ENCODE results near the gene TUSC2. TPM values are rescaled to one million over a fixed set of nuclear protein-coding genes. Genes with fewer than 3 reads are reported as not detected.

The TUSC2 gene
- total and polyA plus RNA-seq, 2 of the 13 experiments (the other 11 are each of a cell fraction or from before 2014, with no cell fraction given): 36.7 to 39.1 TPM

- TF ChIP-seq SAFB2 (CRISPR knock-in tag; IDR thresholded peaks at IDR 0.05; ENCODE audit: borderline replicate concordance, low read depth) (peak; percentile 85; the same call in 1 of the 2 replicates), ZNF670 (CRISPR knock-in tag; IDR thresholded peaks at IDR 0.05; ENCODE audit: borderline replicate concordance) (peak; percentile 78; the same call in 1 of the 2 replicates), ATF4 (CRISPR knock-in tag; IDR thresholded peaks at IDR 0.05) (no peak), ZNF280D (CRISPR knock-in tag; IDR thresholded peaks at IDR 0.05) (no peak), EP300 (IDR thresholded peaks at IDR 0.05; ENCODE audit: low read depth in 2 of 2, low read length in 2 of 2) (peak in 1 of 2 experiments; percentile 46; a peak in 1 of 4 replicates), EP300 (CRISPR knock-in tag; IDR thresholded peaks at IDR 0.05; ENCODE audit: borderline replicate concordance) (no peak), DR1 (CRISPR knock-in tag; IDR thresholded peaks at IDR 0.05) (peak; percentile 82), ESRRA (CRISPR knock-in tag; IDR thresholded peaks at IDR 0.05; ENCODE audit: low read depth) (no peak), SNAPC2 (CRISPR knock-in tag; IDR thresholded peaks at IDR 0.05) (no peak), SRSF9 (IDR thresholded peaks at IDR 0.05; ENCODE audit: borderline replicate concordance, insufficient read depth, low read depth, low read length, poor library complexity, severe bottlenecking) (no peak), ZNF883 (CRISPR knock-in tag; IDR thresholded peaks at IDR 0.05; ENCODE audit: not compliant biosample characterization) (peak; percentile 45), ZBTB8A (CRISPR knock-in tag; IDR thresholded peaks at IDR 0.05; ENCODE audit: borderline replicate concordance, low read depth) (peak; percentile 27; the same call in 1 of the 2 replicates), ZNF800 (CRISPR knock-in tag; IDR thresholded peaks at IDR 0.05) (0 out of 2 replicates have a peak, but pooled peaks have one; percentile 63), DZIP1 (CRISPR knock-in tag; IDR thresholded peaks at IDR 0.05) (0 out of 2 replicates have a peak, but pooled peaks have one; percentile 35), HMG20A (CRISPR knock-in tag; IDR thresholded peaks at IDR 0.05; ENCODE audit: borderline replicate concordance) (no peak), ZNF879 (CRISPR knock-in tag; IDR thresholded peaks at IDR 0.05) (no peak), ZNF337 (CRISPR knock-in tag; IDR thresholded peaks at IDR 0.05; ENCODE audit: borderline replicate concordance, low read depth) (no peak), ETV6 (CRISPR knock-in tag; conservative IDR thresholded peaks at IDR 0.05) (0 out of 2 replicates have a peak, but pooled peaks have one; percentile 18), MYC (CRISPR knock-in tag; IDR thresholded peaks at IDR 0.05; ENCODE audit: borderline replicate concordance) (peak; percentile 66)
These were observed 31.1 kb upstream of the TUSC2 start, which contains the start of gene TMEM115 (continued) for GRCh38 chr3:50358911-50359759.

Data from HepG2 (cell line).